ENCODE measurements around the gene HMGN5. TPM values are rescaled to one million over a fixed set of nuclear protein-coding genes. Genes with fewer than 3 reads are reported as not detected.

Gene HMGN5
- total and polyA plus RNA-seq, 2 of the 8 experiments (the other 6 are each of a cell fraction or from before 2014, with no cell fraction given) = 6.0 to 20.4 TPM

DNA sequence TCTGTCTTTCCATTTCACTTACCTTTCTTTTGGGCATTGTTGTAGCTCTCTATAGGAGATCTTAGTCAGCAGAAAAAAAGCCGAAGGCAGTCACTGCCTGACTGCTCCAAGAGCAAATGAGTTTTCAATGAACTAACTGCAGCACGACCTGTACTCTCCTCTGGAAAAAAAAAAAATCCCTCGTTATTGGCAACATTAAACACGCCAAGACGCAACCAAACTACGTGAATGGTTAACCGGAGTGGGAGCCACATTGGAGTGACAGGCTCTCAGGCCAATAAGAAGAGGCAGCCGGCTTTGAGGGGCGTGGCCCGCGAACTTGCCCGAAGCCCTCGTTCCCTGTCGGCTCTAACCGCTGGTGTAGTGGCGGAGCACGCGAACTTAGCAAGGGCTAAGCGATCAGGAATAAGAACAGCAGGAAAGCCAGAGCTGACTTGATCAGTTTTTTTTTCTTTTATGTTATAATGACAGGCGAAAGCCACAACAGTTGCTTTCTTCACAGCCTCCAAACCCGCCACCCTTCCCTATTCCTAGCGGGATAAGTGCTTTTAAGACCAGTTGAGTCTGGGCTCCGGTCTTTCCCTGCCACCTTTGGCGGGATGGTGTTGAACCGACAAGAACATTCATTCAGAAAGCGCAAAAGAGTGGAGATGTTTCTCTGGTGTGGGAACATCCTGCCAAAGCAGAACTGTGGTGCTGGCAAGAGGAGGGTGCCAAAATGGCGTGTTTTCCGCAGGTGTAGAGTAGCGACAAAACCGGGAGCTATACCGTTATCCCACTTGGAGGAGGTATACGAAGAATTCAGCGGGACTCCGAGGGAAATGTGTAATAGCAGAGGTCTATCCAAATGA is 80.0 kb downstream of the HMGN5 start (continued):
- no peak for TF ChIP-seq SUZ12 (IDR thresholded peaks at IDR 0.05; ENCODE audit: low read length)
- no peak for TF ChIP-seq CTBP2 (IDR thresholded peaks at IDR 0.05; ENCODE audit: borderline replicate concordance, insufficient read depth, insufficient read length, low read length)
- TF ChIP-seq SIX5 (IDR thresholded peaks at IDR 0.05; ENCODE audit: low read depth, low read length) = no peak
- TF ChIP-seq RFX5 (IDR thresholded peaks at IDR 0.05; ENCODE audit: borderline replicate concordance, low read depth, low read length) = no peak
- TF ChIP-seq SAP30 (IDR thresholded peaks at IDR 0.05; ENCODE audit: insufficient read depth, insufficient replicate concordance, low read length) = no peak
- no peak for TF ChIP-seq PHF8 (conservative IDR thresholded peaks at IDR 0.05; ENCODE audit: low read depth, low read length)
- no peak for TF ChIP-seq RAD21 (IDR thresholded peaks at IDR 0.05 in 1 of 2, conservative IDR thresholded peaks at IDR 0.05 in 1 of 2; ENCODE audit: low read depth in 2 of 2, low read length in 2 of 2)
- TF ChIP-seq JUN (IDR thresholded peaks at IDR 0.05; ENCODE audit: low read depth, low read length) = no peak
- TF ChIP-seq CHD2 (IDR thresholded peaks at IDR 0.05; ENCODE audit: low read length) = peak; percentile 77
- peak; percentile 91; the same call in 1 of the 2 replicates for TF ChIP-seq SP1 (IDR thresholded peaks at IDR 0.05; ENCODE audit: low read depth, low read length)
- peak in 1 of 2 experiments; percentile 52; a peak in 2 of 3 replicates for TF ChIP-seq POLR2A (IDR thresholded peaks at IDR 0.05; ENCODE audit: control extremely low read depth in 1 of 2, low read depth in 2 of 2, low read length in 2 of 2)
- no peak for TF ChIP-seq POLR2AphosphoS5 (IDR thresholded peaks at IDR 0.05; ENCODE audit: low read depth, low read length)
- TF ChIP-seq KDM5A (IDR thresholded peaks at IDR 0.05; ENCODE audit: low read length) = no peak
- TF ChIP-seq SIN3A (conservative IDR thresholded peaks at IDR 0.05 in 1 of 2, IDR thresholded peaks at IDR 0.05 in 1 of 2; ENCODE audit: low read depth in 1 of 2, low read length in 2 of 2) = no peak; a peak in 1 of 4 replicates
- peak; percentile 40; the same call in 1 of the 2 replicates for TF ChIP-seq TAF1 (IDR thresholded peaks at IDR 0.05; ENCODE audit: low read depth, low read length)

Measured in H1 (cell line).